NCI-H2171 treated with DMSO at 0.1 percent for 48 hours (cell line): ENCODE results near the gene NPAS3.
A peak's percentile ranks its signal among the peaks of the same experiment; 100 is the strongest.

Experiments used
- DNase-seq: peaks from one replicate; lab custom pipeline; 2025; lab: John Stamatoyannopoulos, UW

Gene NPAS3

GRCh38 chr14:33331176-33331949 lies 392.7 kb downstream of the NPAS3 start:
- DNase-seq: no peak

DNA sequence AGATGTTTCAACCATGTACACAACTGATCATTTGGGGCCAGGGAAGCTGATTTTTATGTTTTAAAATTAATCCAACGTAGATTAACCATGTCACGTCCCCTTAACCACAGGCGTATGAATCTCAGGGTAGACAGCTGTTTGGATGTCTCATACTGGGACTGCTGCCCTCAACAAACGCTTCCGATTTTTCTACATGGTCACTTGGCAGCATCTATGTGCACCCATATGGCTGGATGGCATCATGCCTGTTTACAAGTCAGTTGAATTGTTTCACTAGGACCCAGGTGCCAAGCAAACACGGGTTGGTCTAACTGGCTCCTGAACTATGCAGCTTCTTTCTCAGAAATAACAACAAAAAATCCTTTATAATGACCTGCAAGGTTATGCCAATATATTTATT lies 393.8 kb downstream of the NPAS3 start:
- DNase-seq: peak; percentile 49

DNA sequence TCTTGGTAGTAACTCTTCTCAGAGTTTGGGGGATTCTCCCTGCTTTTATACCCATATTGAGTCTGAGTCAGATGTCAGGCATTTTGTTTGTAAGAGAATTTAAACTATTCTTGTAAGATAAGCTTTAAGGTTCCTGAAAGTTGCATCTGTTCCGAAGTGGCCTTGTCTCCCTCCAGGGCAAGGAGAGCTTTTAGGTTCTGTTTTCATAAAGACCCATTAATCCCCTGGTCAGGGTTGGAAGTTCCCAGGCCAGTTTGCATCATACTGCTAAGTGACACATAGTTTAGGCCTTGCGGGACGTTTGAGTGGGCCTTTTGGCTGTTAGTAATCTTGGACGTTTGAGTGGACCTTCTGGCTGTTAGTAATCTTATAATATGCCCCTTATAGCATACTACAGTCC lies 396.7 kb downstream of the NPAS3 start:
- DNase-seq: no peak

- DNase-seq: no peak
Measured at GRCh38 chr14:33342299-33342974, 403.8 kb downstream of the NPAS3 start.

DNA sequence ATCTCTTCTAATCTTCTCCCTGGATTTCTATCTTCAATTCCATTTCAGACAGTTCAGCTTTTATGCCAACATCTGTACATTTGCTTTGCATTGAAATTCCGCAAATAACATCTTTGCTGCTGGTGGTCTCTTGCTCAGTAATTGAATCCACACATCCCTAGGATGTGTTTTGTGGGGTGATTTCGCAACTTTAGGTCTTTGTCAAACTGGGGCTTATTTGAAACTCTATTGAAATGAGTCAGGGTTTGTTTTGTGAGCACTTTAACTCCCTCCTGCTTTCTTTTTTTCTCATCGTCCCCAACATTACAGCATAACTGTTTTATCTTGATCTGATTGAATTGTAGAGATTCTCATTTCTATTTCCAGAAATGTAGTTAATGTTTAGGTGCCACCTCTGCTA lies 404.3 kb downstream of the NPAS3 start:
- DNase-seq: no peak

GRCh38 chr14:33347796-33348195 lies 409.1 kb downstream of the NPAS3 start:
- no peak for DNase-seq

DNA sequence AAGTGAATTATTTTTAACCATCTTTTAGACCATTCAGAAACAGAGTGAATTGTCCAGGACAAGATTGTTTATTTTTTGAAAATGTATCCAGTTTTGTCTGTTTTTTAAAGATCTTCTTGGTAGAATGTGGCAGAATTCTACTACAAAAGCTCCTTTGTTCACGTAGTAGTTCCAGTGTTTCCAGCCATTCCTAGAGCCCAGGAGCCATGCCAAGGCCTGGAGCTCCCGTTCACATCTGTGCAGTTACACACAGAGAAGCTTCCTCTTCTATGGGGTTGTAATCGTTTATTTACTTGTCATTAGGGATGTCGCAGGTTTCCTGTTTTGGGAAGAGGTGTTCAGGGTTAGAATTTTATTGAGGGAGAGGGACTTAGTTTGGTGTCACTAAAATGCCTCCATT lies 409.8 kb downstream of the NPAS3 start:
- DNase-seq: no peak

DNA sequence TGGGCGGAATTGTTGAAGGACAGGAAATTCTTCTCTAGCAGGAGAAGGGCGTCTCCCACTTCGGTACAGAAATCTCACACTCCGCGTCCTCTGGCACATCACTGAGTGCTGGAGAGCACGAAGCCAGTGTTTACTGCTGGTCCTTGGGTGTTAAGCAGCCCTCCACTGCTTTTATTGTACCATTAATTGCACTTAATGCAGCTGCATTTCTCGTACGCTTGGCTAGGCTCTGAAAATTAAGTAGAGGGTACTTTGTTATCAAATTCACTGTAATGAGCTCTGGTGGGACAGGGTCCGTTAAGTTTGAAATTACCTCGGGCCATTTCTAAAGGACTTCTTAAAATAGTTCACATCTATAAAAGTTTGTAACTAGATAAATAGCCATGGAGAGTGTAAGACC lies 411.2 kb downstream of the NPAS3 start:
- peak; percentile 45 for DNase-seq

DNA sequence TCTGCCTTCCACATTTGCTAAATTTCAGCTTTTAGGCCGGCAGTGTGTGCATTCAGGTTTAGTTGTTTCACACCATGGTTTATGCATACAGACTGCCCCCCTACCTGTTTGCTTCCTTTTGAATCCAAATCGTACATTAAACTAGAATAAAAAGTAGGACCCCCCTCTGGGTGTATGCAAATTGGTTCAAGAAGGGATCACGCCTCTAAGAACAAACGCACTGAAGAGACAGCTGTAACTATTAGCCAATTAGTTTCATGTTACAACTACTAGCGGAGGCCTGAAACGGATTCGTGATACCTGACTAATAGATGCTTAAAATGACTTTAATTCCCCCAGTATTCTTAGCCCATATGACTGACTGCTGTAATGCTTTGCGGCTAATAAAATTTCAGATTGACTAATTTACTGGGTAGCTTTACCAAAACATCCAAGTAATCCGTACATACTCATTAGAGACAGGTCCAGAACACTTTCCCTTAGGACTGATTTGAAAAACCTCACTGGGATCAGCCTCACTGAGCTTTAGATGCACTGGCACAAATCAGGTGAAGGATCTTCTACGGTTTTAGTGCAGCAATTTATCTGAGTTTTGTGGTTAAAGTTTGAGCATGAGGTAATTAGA lies 411.8 kb downstream of the NPAS3 start:
- DNase-seq: peak; percentile 92

GRCh38 chr14:33352821-33353220 lies 414.1 kb downstream of the NPAS3 start:
- no peak for DNase-seq

- DNase-seq: no peak
Measured at GRCh38 chr14:33356181-33356580, 417.5 kb downstream of the NPAS3 start.

DNA sequence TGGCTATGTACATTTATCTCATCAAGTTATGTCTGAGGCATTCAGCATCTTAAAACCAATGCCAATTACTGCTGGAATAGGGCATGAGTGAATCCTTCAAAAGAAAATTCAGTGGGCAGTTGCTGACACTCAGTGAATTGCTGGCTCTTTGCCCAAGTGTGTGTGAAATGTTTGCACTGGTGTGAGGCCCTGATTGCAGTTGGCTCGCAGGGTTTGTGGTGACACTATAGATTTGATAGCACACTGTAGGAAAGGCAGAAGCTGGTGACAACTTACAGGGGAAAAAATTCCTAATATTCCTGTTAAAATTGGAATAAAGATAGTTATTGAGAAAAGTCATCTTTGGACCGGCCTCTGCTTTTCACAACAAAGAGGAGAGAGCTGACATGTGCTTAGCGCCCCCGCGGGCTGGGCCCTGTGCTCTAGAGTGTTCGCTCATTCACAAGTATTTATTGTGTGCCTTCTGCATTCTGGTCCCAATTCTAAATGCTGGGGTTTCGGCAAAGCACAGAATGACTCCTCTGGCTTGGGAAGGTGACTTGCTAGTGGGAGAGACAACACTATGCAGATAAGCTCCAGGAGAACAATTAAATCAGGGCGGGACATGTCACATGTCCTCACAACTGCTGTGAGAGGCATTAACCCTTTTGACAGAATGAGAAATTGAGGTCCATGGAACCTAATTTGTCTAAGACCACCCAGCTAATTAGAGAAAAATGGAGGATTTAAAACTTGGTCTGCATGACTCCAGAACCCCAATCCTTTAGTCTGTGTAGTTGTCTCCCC lies 418.7 kb downstream of the NPAS3 start:
- DNase-seq: no peak

- peak; percentile 40 for DNase-seq
Measured at GRCh38 chr14:33359288-33359881, 420.7 kb downstream of the NPAS3 start.

DNA sequence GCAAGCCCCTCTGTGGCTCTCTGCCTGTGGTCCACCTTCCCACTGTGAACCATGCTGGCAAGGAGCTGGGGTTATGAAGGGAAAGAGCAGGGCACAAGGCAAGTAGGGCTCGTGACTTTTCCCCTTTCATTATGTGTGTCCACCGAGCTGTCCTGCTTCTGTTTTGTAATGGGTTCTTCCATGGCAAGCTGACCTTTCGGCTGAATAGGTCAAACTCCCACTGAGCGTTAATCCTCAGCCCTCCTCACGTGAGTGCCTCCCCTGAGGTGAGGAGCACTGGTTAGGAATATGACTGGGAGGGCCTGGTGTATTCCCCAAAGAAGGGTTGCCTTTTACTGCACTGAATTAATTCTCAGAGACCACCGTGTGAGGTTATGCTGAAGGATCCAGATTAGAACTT lies 424.3 kb downstream of the NPAS3 start:
- DNase-seq: no peak

- DNase-seq: no peak
Measured at GRCh38 chr14:33363682-33364081, 425.0 kb downstream of the NPAS3 start.

DNA sequence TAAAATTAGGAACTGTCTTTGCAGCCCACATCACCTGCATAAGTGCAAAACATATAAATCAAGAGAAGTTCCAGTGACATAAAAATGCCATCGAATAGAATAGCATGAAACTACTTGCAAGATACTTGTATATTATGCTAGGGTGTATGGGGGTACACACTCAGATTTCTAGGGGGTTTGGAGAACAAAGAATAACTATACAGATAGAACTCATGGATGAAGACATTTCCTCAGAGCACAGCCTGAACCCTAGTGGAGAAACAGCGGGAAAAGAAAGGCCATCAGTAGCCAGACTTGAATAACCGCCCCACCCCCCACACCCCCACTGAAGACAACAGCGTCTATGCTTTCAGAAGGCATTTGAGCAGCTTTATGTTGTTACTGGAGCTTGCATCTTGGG lies 425.8 kb downstream of the NPAS3 start:
- no peak for DNase-seq

GRCh38 chr14:33369041-33369440 lies 430.4 kb downstream of the NPAS3 start:
- DNase-seq: peak; percentile 15

DNA sequence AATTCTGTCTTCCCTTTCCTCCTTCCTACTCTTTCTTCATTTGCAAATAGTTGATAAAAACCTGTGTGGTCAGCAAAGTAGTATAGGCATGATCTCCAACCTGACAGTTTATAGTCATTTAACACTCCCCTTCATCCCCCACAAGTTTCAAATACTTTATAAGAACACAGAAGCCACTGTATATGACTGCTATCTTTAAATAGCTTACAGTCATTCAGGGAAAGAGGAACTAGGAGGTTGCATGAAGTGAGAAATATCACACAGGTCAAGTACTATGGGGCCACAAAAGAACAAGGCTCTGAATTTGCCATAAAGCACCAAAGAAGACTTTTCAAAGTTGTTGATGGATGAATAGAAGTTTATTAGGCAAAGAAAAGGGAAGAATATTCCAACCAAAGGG lies 431.3 kb downstream of the NPAS3 start:
- DNase-seq: no peak

DNA sequence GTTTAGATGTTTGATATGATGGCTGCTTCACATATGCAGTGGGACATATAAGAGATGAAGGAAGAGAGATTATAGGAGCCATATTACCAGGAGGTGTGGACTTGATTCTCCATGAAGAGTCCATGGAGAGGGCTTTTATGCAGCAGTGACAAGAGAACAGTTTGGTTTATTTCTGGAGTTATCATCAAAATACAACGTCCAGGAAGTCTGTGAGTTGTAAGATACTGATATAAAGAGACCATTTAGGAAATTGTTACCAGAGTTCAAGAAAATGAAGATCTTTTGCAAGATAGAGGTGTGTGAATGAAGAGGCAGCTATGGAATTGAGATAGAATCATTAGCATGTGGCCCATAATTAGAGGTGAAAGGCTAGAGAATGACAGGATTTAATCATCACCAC lies 431.7 kb downstream of the NPAS3 start:
- DNase-seq: no peak

DNA sequence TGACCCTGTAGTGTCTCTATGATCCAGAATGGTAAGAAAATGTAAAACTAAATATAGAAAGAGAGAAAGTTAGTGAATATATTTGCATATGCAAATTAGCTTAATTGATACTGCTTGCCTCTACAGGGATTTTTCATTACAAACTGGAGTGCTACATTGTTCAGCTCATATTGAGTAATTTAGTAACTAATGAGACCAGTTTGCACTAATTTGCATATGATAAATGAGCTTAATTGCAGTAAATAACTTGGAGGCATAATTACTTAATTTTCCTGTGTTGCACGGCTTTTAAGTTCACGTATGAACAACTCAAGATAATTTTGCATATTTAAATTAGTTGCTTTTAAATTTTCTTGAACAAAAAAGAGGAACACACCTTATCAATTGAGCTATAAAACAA lies 436.5 kb downstream of the NPAS3 start:
- DNase-seq: no peak

- no peak for DNase-seq
Measured at GRCh38 chr14:33375786-33376185, 437.1 kb downstream of the NPAS3 start.

DNA sequence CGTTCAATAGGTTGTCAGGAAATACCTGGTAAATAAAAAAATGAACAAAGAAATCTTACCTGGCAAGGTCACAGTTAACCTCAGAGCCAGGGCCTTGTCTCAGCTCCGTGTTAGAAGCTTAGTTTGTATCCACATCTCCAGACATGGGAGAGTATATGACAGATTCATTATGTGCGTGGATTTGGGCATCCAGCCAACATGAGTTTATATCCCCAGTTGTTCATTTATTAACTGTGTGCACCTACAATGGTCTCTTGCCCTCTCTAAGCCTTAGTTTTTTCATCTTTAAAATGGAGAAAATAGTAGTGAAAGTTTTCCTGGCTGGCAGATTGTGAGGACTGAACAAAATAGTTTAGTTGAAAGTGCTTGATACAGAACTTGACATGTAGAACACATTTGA lies 437.8 kb downstream of the NPAS3 start:
- no peak for DNase-seq
